Upper lobe of left lung (tissue), 6 donors: ENCODE measurements around the gene UQCR10. TPM values are rescaled to one million over a fixed set of nuclear protein-coding genes. Genes with fewer than 3 reads are reported as not detected.

Experiments
- ATAC-seq, 2 donors: fragments of 200-7000 bp; cut with Tn5 transposase; one replicate each; pipeline ENCODE4 v1.9.1; 2022; ENCODE audit warnings: mild to moderate bottlenecking in 2 of 2, moderate library complexity in 2 of 2; ENCODE audit not compliant: low FRiP score in 2 of 2
- DNase-seq, 2 donors: peaks; one replicate each; pipeline ENCODE4 v3.0.0-alpha.2; 2019 to 2020
- H3K27ac ChIP-seq, 4 donors: fragments of 200-600 bp; sonication (generic); one replicate each; pipeline ENCODE4 v1.5.1; 2016 to 2019
- H3K27me3 ChIP-seq, 4 donors: fragments of 200-600 bp; sonication (generic); one replicate each; pipeline ENCODE4 v1.5.1; 2017 to 2019
- H3K36me3 ChIP-seq, 4 donors: fragments of 200-600 bp; sonication (generic); one replicate each; pipeline ENCODE4 v1.5.1; 2016 to 2019
- H3K4me1 ChIP-seq, 4 donors: fragments of 200-600 bp; sonication (generic); one replicate each; pipeline ENCODE4 v1.5.1; 2018 to 2019
- H3K4me3 ChIP-seq, 4 donors: fragments of 200-600 bp; sonication (generic); one replicate each; pipeline ENCODE4 v1.5.1; 2017 to 2019; ENCODE audit warnings: mild to moderate bottlenecking in 2 of 4, moderate library complexity in 1 of 4
- H3K9me3 ChIP-seq, 4 donors: fragments of 200-600 bp; sonication (generic); one replicate each; pipeline ENCODE4 v1.5.1; 2018 to 2019
- EP300 ChIP-seq, 4 donors: sonication (generic); formaldehyde crosslinking; IDR thresholded peaks; one replicate each; pipeline ENCODE4 v1.5.1; 2017; ENCODE audit warnings: antibody characterized with exemption in 4 of 4, control low read depth in 2 of 4
- POLR2A ChIP-seq, 4 donors: fragments of 450-650 bp; IDR thresholded peaks; one replicate each; pipeline ENCODE4 v1.5.1; 2016 to 2017; ENCODE audit warnings: antibody characterized with exemption in 4 of 4, mild to moderate bottlenecking in 2 of 4
- POLR2AphosphoS5 ChIP-seq, 2 donors: sonication (generic); formaldehyde crosslinking; IDR thresholded peaks; one replicate each; pipeline ENCODE4 v1.5.1; 2017; ENCODE audit warnings: antibody characterized with exemption in 2 of 2
- WGBS, 2 donors: methylation state at CpG; one replicate each; pipeline ENCODE4 v1.1.5; 2017 to 2018; 5-methylcytosine and 5-hydroxymethylcytosine counted together
- total RNA-seq, 6 donors: library from RNA; depleted of rRNA in 4 of 6; stranded (reverse); fragments of >200 nt in 4 of 6; gene quantifications; one replicate each; pipeline versions ENCODE4 v1.1.0 to v1.2.1, GENCODE V29; 2016 to 2021
- TF ChIP-seq, protein P1 (sequence below), 6 experiments: fragments of 450-650 bp in 4 of 6; fragments of 200-600 bp in 2 of 6; sonication (generic) in 2 of 6; IDR thresholded peaks; one replicate each; pipeline ENCODE4 v1.5.1; 2016 to 2019; ENCODE audit warnings: antibody characterized with exemption in 6 of 6
- donor health status: DM: no; HTN: no; CAD: no; lungs with moderate emphysema.
- donor health status: DM: no; HTN: yes; CAD: no; lungs with severe emphysema.

UQCR10 gene
- total RNA-seq, 6 donors from 2014 or later, result 50.5 to 107 (median 78.2) TPM

DNA sequence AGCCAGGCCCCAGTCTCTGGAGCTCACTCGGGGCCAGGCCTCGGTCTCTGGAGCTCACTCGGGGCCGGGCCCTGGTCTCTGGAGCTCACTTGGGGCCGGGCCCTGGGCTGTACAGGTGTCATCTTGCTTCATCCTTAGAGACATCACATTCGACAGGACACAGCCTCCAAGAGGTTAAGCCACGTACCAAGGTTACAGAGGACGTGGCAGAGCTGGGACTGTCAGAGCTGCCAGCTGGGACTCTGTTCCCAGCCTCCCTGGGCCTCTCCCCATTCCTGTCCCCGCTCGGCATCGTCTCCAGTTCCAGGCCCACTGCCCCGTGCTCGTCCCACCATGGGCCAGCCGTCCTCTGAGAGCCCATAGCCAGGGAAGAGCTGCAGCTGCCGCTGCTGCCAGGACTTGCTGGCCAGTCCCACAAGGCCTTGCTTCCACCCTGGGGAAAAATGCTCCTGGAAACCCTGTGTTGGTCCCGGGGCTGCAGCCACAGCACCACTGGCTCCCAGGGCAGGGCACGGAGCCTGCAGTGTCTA lies 27.8 kb upstream of the UQCR10 start:
- no peak for ATAC-seq
- Histone ChIP-seq H3K27me3 (no peaks in the 10 kb centered on the region), H3K4me3 (no peak overlapping the region), H3K4me1 (no peaks in the 10 kb centered on the region), H3K36me3 (peaks cover 0 to 59% (median 36%) of the 10 kb centered on the region in 4 donors), H3K9me3 (no peaks in the 10 kb centered on the region), H3K27ac (no peak overlapping the region)
- DNase-seq, result no peak
- WGBS, 2 donors, result 94 to 97% methylated on average over 6 to 17 of the region's 17 CpGs
- TF ChIP-seq POLR2A (IDR thresholded peaks at IDR 0.05), result no peak
- TF ChIP-seq, protein P1, sequence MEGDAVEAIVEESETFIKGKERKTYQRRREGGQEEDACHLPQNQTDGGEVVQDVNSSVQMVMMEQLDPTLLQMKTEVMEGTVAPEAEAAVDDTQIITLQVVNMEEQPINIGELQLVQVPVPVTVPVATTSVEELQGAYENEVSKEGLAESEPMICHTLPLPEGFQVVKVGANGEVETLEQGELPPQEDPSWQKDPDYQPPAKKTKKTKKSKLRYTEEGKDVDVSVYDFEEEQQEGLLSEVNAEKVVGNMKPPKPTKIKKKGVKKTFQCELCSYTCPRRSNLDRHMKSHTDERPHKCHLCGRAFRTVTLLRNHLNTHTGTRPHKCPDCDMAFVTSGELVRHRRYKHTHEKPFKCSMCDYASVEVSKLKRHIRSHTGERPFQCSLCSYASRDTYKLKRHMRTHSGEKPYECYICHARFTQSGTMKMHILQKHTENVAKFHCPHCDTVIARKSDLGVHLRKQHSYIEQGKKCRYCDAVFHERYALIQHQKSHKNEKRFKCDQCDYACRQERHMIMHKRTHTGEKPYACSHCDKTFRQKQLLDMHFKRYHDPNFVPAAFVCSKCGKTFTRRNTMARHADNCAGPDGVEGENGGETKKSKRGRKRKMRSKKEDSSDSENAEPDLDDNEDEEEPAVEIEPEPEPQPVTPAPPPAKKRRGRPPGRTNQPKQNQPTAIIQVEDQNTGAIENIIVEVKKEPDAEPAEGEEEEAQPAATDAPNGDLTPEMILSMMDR (IDR thresholded peaks at IDR 0.05), result no peak
- TF ChIP-seq POLR2AphosphoS5 (IDR thresholded peaks at IDR 0.05), result no peak
- no peak for TF ChIP-seq EP300 (IDR thresholded peaks at IDR 0.05)

DNA sequence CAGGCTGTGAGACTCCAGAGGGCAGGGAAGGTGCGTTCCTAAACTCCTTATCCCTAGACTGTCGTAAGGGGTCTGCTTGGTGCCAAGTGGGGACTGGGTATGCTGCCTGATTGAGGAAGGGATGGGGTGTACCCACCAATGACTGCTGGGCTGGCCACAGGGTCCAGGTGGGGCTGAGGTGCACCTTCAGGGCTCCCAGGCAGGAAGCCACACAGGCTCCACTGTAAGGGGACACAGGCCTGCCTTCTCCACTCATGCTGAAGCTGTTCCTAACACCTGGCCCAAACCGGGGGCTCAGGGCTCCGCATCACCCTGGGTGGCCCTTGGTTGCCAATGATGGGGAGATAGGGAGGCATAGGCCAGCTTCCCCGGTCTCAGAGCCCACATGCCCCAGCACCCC lies 27.0 kb upstream of the UQCR10 start:
- H3K27me3 ChIP-seq, result no peaks in the 10 kb centered on the region
- H3K9me3 ChIP-seq, result no peaks in the 10 kb centered on the region
- 91 to 96% methylated on average over 2 to 4 of the region's 5 CpGs for WGBS, 2 donors
- DNase-seq (no peak), ATAC-seq (no peak)
- no peak for TF ChIP-seq EP300 (IDR thresholded peaks at IDR 0.05)
- TF ChIP-seq, protein P1 (IDR thresholded peaks at IDR 0.05), result no peak
- no peak for TF ChIP-seq POLR2A (IDR thresholded peaks at IDR 0.05)
- TF ChIP-seq POLR2AphosphoS5 (IDR thresholded peaks at IDR 0.05), result no peak
- H3K36me3 ChIP-seq, result peaks cover 0 to 57% (median 39%) of the 10 kb centered on the region in 4 donors
- no peak overlapping the region for H3K4me3 ChIP-seq
- H3K4me1 ChIP-seq, result no peaks in the 10 kb centered on the region
- no peak overlapping the region for H3K27ac ChIP-seq

DNA sequence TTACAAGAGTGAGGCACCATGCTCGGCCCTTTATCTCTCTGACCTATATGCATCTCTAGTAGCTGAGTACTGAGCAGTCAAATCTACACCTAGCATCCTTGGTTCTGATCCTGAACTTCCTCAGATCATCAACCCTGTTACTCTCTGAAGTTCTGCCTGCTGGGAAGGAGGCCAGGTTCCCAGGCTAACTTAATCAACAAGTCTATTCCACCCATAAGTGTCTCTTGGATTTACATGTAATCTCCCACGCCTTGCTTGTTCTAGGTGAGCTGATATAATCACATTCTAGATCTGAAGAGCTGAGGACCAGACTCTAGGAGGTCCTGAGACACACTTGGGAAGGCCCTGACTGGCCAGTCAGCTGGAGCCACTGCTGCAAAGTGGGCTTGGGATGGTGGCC lies 25.2 kb upstream of the UQCR10 start:
- no peak overlapping the region for H3K27ac ChIP-seq
- no peak for ATAC-seq
- 93 to 100% methylated on average over 1 to 2 of the region's 2 CpGs for WGBS, 2 donors

DNA sequence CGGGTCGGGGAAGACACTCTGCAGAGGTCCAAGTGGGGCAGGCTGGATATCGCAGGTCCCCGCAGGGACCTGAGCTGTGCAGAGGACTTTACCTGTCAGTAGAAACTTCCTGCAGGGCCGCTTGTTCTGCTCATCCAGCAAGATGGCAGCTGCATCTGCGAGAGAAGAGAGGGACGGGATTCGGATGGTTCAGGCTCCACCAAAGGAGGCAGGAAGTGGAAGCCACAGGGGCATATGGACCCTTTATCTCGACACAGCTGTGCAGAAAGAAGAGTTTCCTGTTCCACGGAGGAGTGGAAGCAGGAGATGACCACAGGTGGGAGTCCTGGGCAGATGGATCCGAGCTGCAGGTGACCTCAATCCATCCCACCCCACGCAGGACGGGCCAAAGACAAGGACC lies 24.8 kb upstream of the UQCR10 start:
- DNase-seq, result no peak
- Histone ChIP-seq H3K27ac (no peak overlapping the region), H3K9me3 (no peaks in the 10 kb centered on the region), H3K4me3 (no peak overlapping the region), H3K4me1 (no peaks in the 10 kb centered on the region), H3K36me3 (peaks cover 0 to 77% (median 56%) of the 10 kb centered on the region in 4 donors), H3K27me3 (no peaks in the 10 kb centered on the region)
- no peak for TF ChIP-seq EP300 (IDR thresholded peaks at IDR 0.05)
- no peak for TF ChIP-seq POLR2A (IDR thresholded peaks at IDR 0.05)
- TF ChIP-seq POLR2AphosphoS5 (IDR thresholded peaks at IDR 0.05), result no peak
- TF ChIP-seq, protein P1 (IDR thresholded peaks at IDR 0.05), result no peak
- WGBS, 2 donors, result 74 to 79% methylated on average over 13 of the region's 13 CpGs
- ATAC-seq, result no peak

More for the DNA sequence above, 25.2 kb upstream of the UQCR10 start:
- no peak for DNase-seq
- TF ChIP-seq POLR2AphosphoS5 (IDR thresholded peaks at IDR 0.05) (no peak), EP300 (IDR thresholded peaks at IDR 0.05) (no peak), POLR2A (IDR thresholded peaks at IDR 0.05) (no peak)
- TF ChIP-seq, protein P1 (IDR thresholded peaks at IDR 0.05), result no peak
- no peaks in the 10 kb centered on the region for H3K27me3 ChIP-seq
- H3K9me3 ChIP-seq, result no peaks in the 10 kb centered on the region
- peaks cover 0 to 74% (median 52%) of the 10 kb centered on the region in 4 donors for H3K36me3 ChIP-seq
- no peaks in the 10 kb centered on the region for H3K4me1 ChIP-seq
- no peak overlapping the region for H3K4me3 ChIP-seq

DNA sequence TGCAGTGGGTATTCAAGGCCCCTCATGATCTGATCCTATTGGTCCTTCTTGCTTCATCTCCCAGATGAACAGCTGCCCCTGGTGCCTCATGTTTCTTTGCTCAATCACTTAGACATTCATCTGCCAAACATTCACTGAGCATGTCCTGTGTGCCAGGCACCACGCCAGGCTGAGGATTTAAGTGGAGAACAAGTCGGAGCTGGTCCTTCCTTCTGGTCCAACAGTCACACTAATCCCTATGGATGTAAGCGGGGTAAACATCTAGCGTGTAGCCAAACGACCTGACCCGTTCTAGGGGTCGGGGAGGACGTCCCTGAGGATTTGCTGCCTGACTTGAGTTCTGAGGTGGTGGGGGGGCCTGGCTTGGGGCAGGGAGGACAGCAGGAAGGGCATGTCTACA lies 22.3 kb upstream of the UQCR10 start:
- 81 to 86% methylated on average over 8 of the region's 8 CpGs for WGBS, 2 donors
- no peak overlapping the region for H3K4me3 ChIP-seq
- DNase-seq (no peak), ATAC-seq (no peak)
- TF ChIP-seq POLR2A (IDR thresholded peaks at IDR 0.05), result no peak
- no peak for TF ChIP-seq POLR2AphosphoS5 (IDR thresholded peaks at IDR 0.05)
- TF ChIP-seq EP300 (IDR thresholded peaks at IDR 0.05), result no peak
- no peak overlapping the region for H3K27ac ChIP-seq
- H3K27me3 ChIP-seq, result no peaks in the 10 kb centered on the region
- H3K4me1 ChIP-seq, result no peaks in the 10 kb centered on the region
- H3K9me3 ChIP-seq, result no peaks in the 10 kb centered on the region
- peaks cover 0 to 65% (median 52%) of the 10 kb centered on the region in 4 donors for H3K36me3 ChIP-seq
